HEK293 (cell line): ENCODE measurements around the gene TAF10.

Source experiments
- CTCF ChIA-PET: fragments of 350-600 bp; formaldehyde crosslinking; extraction: SDS; loops from one replicate; lab custom pipeline; 2021; ENCODE audit warnings: antibody characterized with exemption; lab: Yijun Ruan, JAX
- POLR2A ChIA-PET: fragments of 300-600 bp; formaldehyde crosslinking; extraction: SDS; loops from one replicate; lab custom pipeline; 2020; ENCODE audit warnings: antibody characterized with exemption, inconsistent platforms; lab: Yijun Ruan, JAX
- H3K27ac ChIP-seq: fragments of 200-500 bp; sonication (Bioruptor generic); 2 replicates; pipeline ENCODE4 v1.5.1; 2014; ENCODE audit warnings: low read depth, low read length, control low read depth, inconsistent platforms; ENCODE audit errors: extremely low read depth
- H3K36me3 ChIP-seq, 2 experiments: fragments of 200-500 bp in 1 of 2; sonication (Bioruptor generic) in 1 of 2; 1 replicate in 1 of 2; 2 replicates in 1 of 2; pipeline ENCODE4 v1.5.1; 2014 to 2017; ENCODE audit warnings: inconsistent platforms in 2 of 2, low read length in 2 of 2; ENCODE audit not compliant: control insufficient read depth in 2 of 2, insufficient read depth in 1 of 2
- H3K4me1 ChIP-seq: fragments of 200-500 bp; sonication (Bioruptor generic); 2 replicates; pipeline ENCODE4 v1.5.1; 2014; ENCODE audit warnings: mild to moderate bottlenecking, low read length, inconsistent platforms; ENCODE audit not compliant: control insufficient read depth, insufficient read depth
- H3K4me3 ChIP-seq: 2 replicates; pipeline ENCODE4 v1.5.1; 2011; ENCODE audit warnings: low read depth, mild to moderate bottlenecking, control low read depth, low read length, moderate library complexity
- H3K9me3 ChIP-seq: fragments of 200-500 bp; sonication (Bioruptor generic); 2 replicates; pipeline ENCODE4 v1.5.1; 2014; ENCODE audit warnings: low read depth, low read length, inconsistent platforms; ENCODE audit not compliant: control insufficient read depth, insufficient read depth
- GLIS1 ChIP-seq: fragments of 450-650 bp; formaldehyde crosslinking; IDR thresholded peaks from 2 replicates; pipeline ENCODE4 v1.5.1; 2016; ENCODE audit warnings: missing biosample characterization, missing genetic modification characterization
- KLF8 ChIP-seq: fragments of 450-650 bp; formaldehyde crosslinking; IDR thresholded peaks from 2 replicates; pipeline ENCODE4 v1.5.1; 2016; ENCODE audit warnings: missing biosample characterization, missing genetic modification characterization
- MYNN ChIP-seq: fragments of 450-650 bp; formaldehyde crosslinking; IDR thresholded peaks from 2 replicates; pipeline ENCODE4 v1.5.1; 2016; ENCODE audit warnings: missing biosample characterization, missing genetic modification characterization, borderline replicate concordance
- MZF1 ChIP-seq: fragments of 450-650 bp; formaldehyde crosslinking; IDR thresholded peaks from 2 replicates; pipeline ENCODE4 v1.5.1; 2017; ENCODE audit warnings: missing biosample characterization, missing genetic modification characterization, borderline replicate concordance
- TRIM28 ChIP-seq: IDR thresholded peaks from 2 replicates; pipeline ENCODE4 v1.6.1; 2011; ENCODE audit warnings: low read length, control low read depth, borderline replicate concordance
- ZBTB17 ChIP-seq: fragments of 450-650 bp; formaldehyde crosslinking; IDR thresholded peaks from 2 replicates; pipeline ENCODE4 v1.5.1; 2016; ENCODE audit warnings: missing biosample characterization, missing genetic modification characterization
- ZBTB20 ChIP-seq: fragments of 450-650 bp; formaldehyde crosslinking; IDR thresholded peaks from 2 replicates; pipeline ENCODE4 v1.5.1; 2016; ENCODE audit warnings: missing biosample characterization, missing genetic modification characterization
- ZBTB48 ChIP-seq: fragments of 450-650 bp; formaldehyde crosslinking; IDR thresholded peaks from 2 replicates; pipeline ENCODE4 v1.5.1; 2016; ENCODE audit warnings: missing biosample characterization, missing genetic modification characterization
- ZBTB8A ChIP-seq: fragments of 450-650 bp; formaldehyde crosslinking; IDR thresholded peaks from 2 replicates; pipeline ENCODE4 v1.5.1; 2016; ENCODE audit warnings: missing biosample characterization, missing genetic modification characterization
- ZNF335 ChIP-seq: fragments of 450-650 bp; formaldehyde crosslinking; conservative IDR thresholded peaks from 2 replicates; pipeline ENCODE4 v1.5.1; 2016; ENCODE audit warnings: missing biosample characterization, missing genetic modification characterization
- ZNF658 ChIP-seq: fragments of 450-650 bp; formaldehyde crosslinking; IDR thresholded peaks from 2 replicates; pipeline ENCODE4; 2016; ENCODE audit warnings: missing biosample characterization, missing genetic modification characterization
- ZNF785 ChIP-seq: fragments of 450-650 bp; formaldehyde crosslinking; IDR thresholded peaks from 2 replicates; pipeline ENCODE4 v1.5.1; 2016; ENCODE audit warnings: missing biosample characterization, missing genetic modification characterization
- ZNF837 ChIP-seq: fragments of 450-650 bp; formaldehyde crosslinking; IDR thresholded peaks from 2 replicates; pipeline ENCODE4 v1.5.1; 2016; ENCODE audit warnings: missing biosample characterization, missing genetic modification characterization
- ZSCAN30 ChIP-seq: fragments of 450-650 bp; IDR thresholded peaks from 2 replicates; pipeline ENCODE4 v1.5.1; 2018; ENCODE audit warnings: missing biosample characterization, mild to moderate bottlenecking, missing genetic modification characterization, moderate library complexity
- TF ChIP-seq, protein P1 (sequence below): fragments of 450-650 bp; formaldehyde crosslinking; IDR thresholded peaks from 2 replicates; pipeline ENCODE4 v1.5.1; 2016; ENCODE audit warnings: missing biosample characterization, missing genetic modification characterization, borderline replicate concordance
- TF ChIP-seq, protein P2 (sequence below): fragments of 450-650 bp; formaldehyde crosslinking; IDR thresholded peaks from 2 replicates; pipeline ENCODE4 v1.5.1; 2017; ENCODE audit warnings: missing biosample characterization, missing genetic modification characterization
- TF ChIP-seq, protein P3 (sequence below): fragments of 450-650 bp; formaldehyde crosslinking; IDR thresholded peaks from 2 replicates; pipeline ENCODE4 v1.5.1; 2016; ENCODE audit warnings: missing biosample characterization, missing genetic modification characterization

TAF10 gene

DNA sequence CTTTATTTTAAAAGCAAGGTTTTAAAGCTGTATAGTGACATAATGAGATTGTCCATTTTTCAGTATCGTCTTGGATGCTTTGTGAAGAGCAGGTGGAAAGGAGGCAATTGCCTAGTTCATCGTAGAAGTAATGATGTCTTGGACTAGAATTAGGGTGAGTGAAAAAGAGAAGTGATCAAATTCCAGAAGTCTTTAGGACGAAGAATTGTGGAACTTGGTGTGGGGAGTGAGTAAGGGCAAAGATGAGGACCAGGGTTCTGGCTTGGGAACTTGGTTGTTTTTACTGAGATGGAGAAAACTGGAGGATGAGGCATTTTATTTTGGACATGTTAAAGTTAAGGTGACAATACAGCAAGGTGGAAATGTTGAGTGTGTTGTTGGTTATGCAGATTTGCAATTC is 7.2 kb downstream of the TAF10 start (continued):
- TF ChIP-seq, protein P1, sequence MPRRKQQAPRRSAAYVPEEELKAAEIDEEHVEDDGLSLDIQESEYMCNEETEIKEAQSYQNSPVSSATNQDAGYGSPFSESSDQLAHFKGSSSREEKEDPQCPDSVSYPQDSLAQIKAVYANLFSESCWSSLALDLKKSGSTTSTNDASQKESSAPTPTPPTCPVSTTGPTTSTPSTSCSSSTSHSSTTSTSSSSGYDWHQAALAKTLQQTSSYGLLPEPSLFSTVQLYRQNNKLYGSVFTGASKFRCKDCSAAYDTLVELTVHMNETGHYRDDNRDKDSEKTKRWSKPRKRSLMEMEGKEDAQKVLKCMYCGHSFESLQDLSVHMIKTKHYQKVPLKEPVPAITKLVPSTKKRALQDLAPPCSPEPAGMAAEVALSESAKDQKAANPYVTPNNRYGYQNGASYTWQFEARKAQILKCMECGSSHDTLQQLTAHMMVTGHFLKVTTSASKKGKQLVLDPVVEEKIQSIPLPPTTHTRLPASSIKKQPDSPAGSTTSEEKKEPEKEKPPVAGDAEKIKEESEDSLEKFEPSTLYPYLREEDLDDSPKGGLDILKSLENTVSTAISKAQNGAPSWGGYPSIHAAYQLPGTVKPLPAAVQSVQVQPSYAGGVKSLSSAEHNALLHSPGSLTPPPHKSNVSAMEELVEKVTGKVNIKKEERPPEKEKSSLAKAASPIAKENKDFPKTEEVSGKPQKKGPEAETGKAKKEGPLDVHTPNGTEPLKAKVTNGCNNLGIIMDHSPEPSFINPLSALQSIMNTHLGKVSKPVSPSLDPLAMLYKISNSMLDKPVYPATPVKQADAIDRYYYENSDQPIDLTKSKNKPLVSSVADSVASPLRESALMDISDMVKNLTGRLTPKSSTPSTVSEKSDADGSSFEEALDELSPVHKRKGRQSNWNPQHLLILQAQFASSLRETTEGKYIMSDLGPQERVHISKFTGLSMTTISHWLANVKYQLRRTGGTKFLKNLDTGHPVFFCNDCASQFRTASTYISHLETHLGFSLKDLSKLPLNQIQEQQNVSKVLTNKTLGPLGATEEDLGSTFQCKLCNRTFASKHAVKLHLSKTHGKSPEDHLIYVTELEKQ (tag by site-specific recombination), result no peak
- TF ChIP-seq ZSCAN30 (no peak), ZNF658 (tag by site-specific recombination) (no peak), ZNF837 (tag by site-specific recombination) (no peak)

DNA sequence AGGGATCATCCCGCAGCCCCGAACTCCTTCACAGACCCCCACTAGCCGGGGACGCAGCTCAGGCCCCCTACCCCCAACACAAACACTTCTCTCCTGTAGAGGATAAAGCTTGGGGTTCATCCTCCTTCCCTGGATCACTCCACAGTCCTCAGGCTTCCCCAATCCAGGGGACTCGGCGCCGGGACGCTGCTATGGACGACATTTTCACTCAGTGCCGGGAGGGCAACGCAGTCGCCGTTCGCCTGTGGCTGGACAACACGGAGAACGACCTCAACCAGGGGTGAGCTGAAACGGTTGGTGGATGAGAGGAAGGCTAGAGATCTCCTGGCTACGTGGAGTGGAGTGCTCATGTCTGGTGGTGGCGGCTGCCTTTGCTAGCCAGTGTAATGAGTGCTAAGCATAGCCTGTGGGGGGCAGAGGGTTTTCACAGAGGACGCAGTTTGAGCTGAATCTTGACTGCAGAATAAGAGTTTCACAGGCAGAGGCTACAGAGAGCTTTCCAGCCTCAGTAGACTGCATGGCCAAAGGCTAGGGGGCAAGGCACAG is 7.9 kb downstream of the TAF10 start:
- H3K9me3 ChIP-seq, result no peaks in the 10 kb centered on the region
- ChIA-PET POLR2A (interaction anchor here (1.0 to 3.2 kb wide), 8 partner anchors 9 to 225 kb away, joined by 3 to 20 read pairs (median 6); partner anchors contain the start of genes ARFIP2, MRPL17, TAF10 and TIMM10B), CTCF (interaction anchor here (0.5 to 2.4 kb wide), 8 partner anchors 9 to 225 kb away, joined by 3 to 16 read pairs (median 5); partner anchors contain the start of genes MRPL17 and TPP1)
- peak overlapping the region; percentile 92 for H3K4me3 ChIP-seq
- H3K4me1 ChIP-seq, result no peaks in the 10 kb centered on the region
- H3K36me3 ChIP-seq, result peaks cover 0 to 55% of the 10 kb centered on the region in 2 experiments; a peak in 1 of 3 replicates
- peak; percentile 52 for TF ChIP-seq GLIS1 (tag by site-specific recombination)
- TF ChIP-seq ZBTB48 (tag by site-specific recombination), result 0 out of 2 replicates have a peak, but pooled peaks have one; percentile 66
- TF ChIP-seq MYNN (tag by site-specific recombination), result 0 out of 2 replicates have a peak, but pooled peaks have one; percentile 41
- no peak for TF ChIP-seq ZBTB8A (tag by site-specific recombination)
- TF ChIP-seq, protein P2, sequence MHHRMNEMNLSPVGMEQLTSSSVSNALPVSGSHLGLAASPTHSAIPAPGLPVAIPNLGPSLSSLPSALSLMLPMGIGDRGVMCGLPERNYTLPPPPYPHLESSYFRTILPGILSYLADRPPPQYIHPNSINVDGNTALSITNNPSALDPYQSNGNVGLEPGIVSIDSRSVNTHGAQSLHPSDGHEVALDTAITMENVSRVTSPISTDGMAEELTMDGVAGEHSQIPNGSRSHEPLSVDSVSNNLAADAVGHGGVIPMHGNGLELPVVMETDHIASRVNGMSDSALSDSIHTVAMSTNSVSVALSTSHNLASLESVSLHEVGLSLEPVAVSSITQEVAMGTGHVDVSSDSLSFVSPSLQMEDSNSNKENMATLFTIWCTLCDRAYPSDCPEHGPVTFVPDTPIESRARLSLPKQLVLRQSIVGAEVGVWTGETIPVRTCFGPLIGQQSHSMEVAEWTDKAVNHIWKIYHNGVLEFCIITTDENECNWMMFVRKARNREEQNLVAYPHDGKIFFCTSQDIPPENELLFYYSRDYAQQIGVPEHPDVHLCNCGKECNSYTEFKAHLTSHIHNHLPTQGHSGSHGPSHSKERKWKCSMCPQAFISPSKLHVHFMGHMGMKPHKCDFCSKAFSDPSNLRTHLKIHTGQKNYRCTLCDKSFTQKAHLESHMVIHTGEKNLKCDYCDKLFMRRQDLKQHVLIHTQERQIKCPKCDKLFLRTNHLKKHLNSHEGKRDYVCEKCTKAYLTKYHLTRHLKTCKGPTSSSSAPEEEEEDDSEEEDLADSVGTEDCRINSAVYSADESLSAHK, result peak; percentile 31; the same call in 1 of the 2 replicates
- TF ChIP-seq ZNF335 (tag by site-specific recombination), result peak; percentile 49
- TF ChIP-seq MZF1 (tag by site-specific recombination), result peak; percentile 20; the same call in 1 of the 2 replicates
- TF ChIP-seq ZBTB17 (tag by site-specific recombination), result peak; percentile 54
- TF ChIP-seq ZBTB20, result peak; percentile 90
- TF ChIP-seq, protein P3, sequence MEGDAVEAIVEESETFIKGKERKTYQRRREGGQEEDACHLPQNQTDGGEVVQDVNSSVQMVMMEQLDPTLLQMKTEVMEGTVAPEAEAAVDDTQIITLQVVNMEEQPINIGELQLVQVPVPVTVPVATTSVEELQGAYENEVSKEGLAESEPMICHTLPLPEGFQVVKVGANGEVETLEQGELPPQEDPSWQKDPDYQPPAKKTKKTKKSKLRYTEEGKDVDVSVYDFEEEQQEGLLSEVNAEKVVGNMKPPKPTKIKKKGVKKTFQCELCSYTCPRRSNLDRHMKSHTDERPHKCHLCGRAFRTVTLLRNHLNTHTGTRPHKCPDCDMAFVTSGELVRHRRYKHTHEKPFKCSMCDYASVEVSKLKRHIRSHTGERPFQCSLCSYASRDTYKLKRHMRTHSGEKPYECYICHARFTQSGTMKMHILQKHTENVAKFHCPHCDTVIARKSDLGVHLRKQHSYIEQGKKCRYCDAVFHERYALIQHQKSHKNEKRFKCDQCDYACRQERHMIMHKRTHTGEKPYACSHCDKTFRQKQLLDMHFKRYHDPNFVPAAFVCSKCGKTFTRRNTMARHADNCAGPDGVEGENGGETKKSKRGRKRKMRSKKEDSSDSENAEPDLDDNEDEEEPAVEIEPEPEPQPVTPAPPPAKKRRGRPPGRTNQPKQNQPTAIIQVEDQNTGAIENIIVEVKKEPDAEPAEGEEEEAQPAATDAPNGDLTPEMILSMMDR (tag by site-specific recombination), result peak; percentile 67; the same call in 1 of the 2 replicates
- TF ChIP-seq ZNF785 (tag by site-specific recombination), result no peak
- no peak for TF ChIP-seq KLF8 (tag by site-specific recombination)
- peak; percentile 65; the same call in 1 of the 2 replicates for TF ChIP-seq TRIM28
- peak overlapping the region; percentile 7 for H3K27ac ChIP-seq
